HepG2 (cell line): ENCODE measurements around the gene ACTN2. TPM values are rescaled to one million over a fixed set of nuclear protein-coding genes. Genes with fewer than 3 reads are reported as not detected.

Experiments used
- ATAC-seq: fragments of 200-7000 bp; cut with Tn5 transposase; 3 replicates; pipeline ENCODE4 v1.9.1; 2020; ENCODE audit warnings: mild to moderate bottlenecking, moderate library complexity
- BruUV-seq: library from RNA; stranded (reverse); fragments of 400-500 nt; replicated peaks from 2 replicates; lab custom pipeline; 2021; lab: Mats Ljungman, UMichigan
- CTCF ChIA-PET: fragments of 300-600 bp; formaldehyde crosslinking; extraction: SDS; loops from one replicate; lab custom pipeline; 2021; ENCODE audit warnings: low total read pairs, inconsistent platforms, low intra/inter-chr PET ratio; lab: Yijun Ruan, JAX
- POLR2A ChIA-PET: fragments of 350-600 bp; sonication (Branson Sonifier 250); formaldehyde crosslinking; loops from one replicate; lab custom pipeline; 2020; ENCODE audit warnings: antibody characterized with exemption, inconsistent platforms; lab: Yijun Ruan, JAX
- DNase-seq: peaks from one replicate; pipeline ENCODE4 v3.0.0-alpha.2; 2015; ENCODE audit warnings: low spot score
- FAIRE-seq: peaks from 3 replicates; lab custom pipeline; 2011; peaks lifted over from hg19 to GRCh38; lab: Jason Lieb, UNC
- H2AFZ ChIP-seq: one replicate; pipeline ENCODE4 v1.6.1; 2011; ENCODE audit warnings: low read length, inconsistent platforms
- H3K27ac ChIP-seq: fragments of 300-600 bp; 3 replicates; pipeline ENCODE4 v1.8.0; 2011; ENCODE audit warnings: mixed run types, mild to moderate bottlenecking, mixed read lengths, low read length, inconsistent platforms; ENCODE audit not compliant: insufficient read depth; ENCODE audit errors: extremely low read length
- H3K27me3 ChIP-seq, 2 experiments: fragments of 200-600 bp in 1 of 2; 2 replicates in 1 of 2; 3 replicates in 1 of 2; pipeline versions ENCODE4 v1.6.0 to v1.8.0; 2011; ENCODE audit warnings: low read length in 2 of 2, mild to moderate bottlenecking in 2 of 2, moderate library complexity in 2 of 2, inconsistent platforms in 1 of 2; ENCODE audit not compliant: insufficient read depth in 2 of 2, control insufficient read depth in 1 of 2
- H3K36me3 ChIP-seq, 2 experiments: fragments of 200-600 bp in 1 of 2; replicated peaks in 1 of 2; 2 replicates in 1 of 2; 3 replicates in 1 of 2; pipeline versions ENCODE4 v1.5.1 to v1.8.0; 2011; ENCODE audit warnings: low read length in 2 of 2, inconsistent platforms in 1 of 2; ENCODE audit not compliant: insufficient read depth in 2 of 2, control insufficient read depth in 1 of 2
- H3K4me1 ChIP-seq: 2 replicates; pipeline ENCODE4 v1.5.1; 2012; ENCODE audit warnings: low read length, inconsistent platforms; ENCODE audit not compliant: insufficient read depth
- H3K4me2 ChIP-seq: 2 replicates; pipeline ENCODE4 v1.6.0; 2011; ENCODE audit warnings: low read depth, low read length, inconsistent platforms
- H3K4me3 ChIP-seq, 3 experiments: fragments of 200-600 bp in 1 of 3; sonication (generic), shearing (Covaris generic) in 1 of 3; replicated peaks in 1 of 3; 2 replicates each; pipeline ENCODE4 v1.5.1; 2011 to 2016; ENCODE audit warnings: low read length in 3 of 3, inconsistent platforms in 2 of 3, low read depth in 2 of 3, mild to moderate bottlenecking in 2 of 3, control low read depth in 1 of 3, mixed read lengths in 1 of 3; ENCODE audit not compliant: insufficient read depth in 1 of 3
- H3K79me2 ChIP-seq: one replicate; pipeline ENCODE4 v1.6.1; 2011; ENCODE audit warnings: low read length, inconsistent platforms; ENCODE audit not compliant: insufficient read depth
- H3K9ac ChIP-seq: 2 replicates; pipeline ENCODE4 v1.6.0; 2011; ENCODE audit warnings: mild to moderate bottlenecking, low read depth, low read length, inconsistent platforms; ENCODE audit not compliant: insufficient read depth
- H3K9me3 ChIP-seq: 2 replicates; pipeline ENCODE4 v1.5.1; 2012; ENCODE audit warnings: mild to moderate bottlenecking, low read length
- H4K20me1 ChIP-seq: 2 replicates; pipeline ENCODE4 v1.6.0; 2011; ENCODE audit warnings: inconsistent platforms, mild to moderate bottlenecking, low read length, moderate library complexity; ENCODE audit not compliant: insufficient read depth
- HIVEP1 ChIP-seq: sonication (generic); formaldehyde crosslinking; IDR thresholded peaks from 2 replicates; pipeline ENCODE4 v1.4.0; 2020; ENCODE audit warnings: mild to moderate bottlenecking, missing genetic modification reagents
- ISL2 ChIP-seq: sonication (generic); formaldehyde crosslinking; IDR thresholded peaks from 2 replicates; pipeline ENCODE4 v1.5.0; 2020; ENCODE audit warnings: missing genetic modification reagents
- SALL1 ChIP-seq: sonication (generic); formaldehyde crosslinking; IDR thresholded peaks from 2 replicates; pipeline ENCODE4 v1.8.0; 2022; ENCODE audit warnings: mild to moderate bottlenecking, missing genetic modification reagents
- SSRP1 ChIP-seq: IDR thresholded peaks from 2 replicates; pipeline ENCODE4 v1.6.1; 2016; ENCODE audit warnings: control low read depth
- U2AF2 ChIP-seq: fragments of 200-400 bp; formaldehyde crosslinking; IDR thresholded peaks from 2 replicates; pipeline ENCODE4 v1.6.1; 2017; ENCODE audit warnings: low read depth, mild to moderate bottlenecking, low read length
- YY1 ChIP-seq: IDR thresholded peaks from 2 replicates; pipeline ENCODE4 v1.6.1; 2011; ENCODE audit warnings: low read length, low read depth, moderate library complexity, mild to moderate bottlenecking; ENCODE audit not compliant: insufficient read depth, insufficient replicate concordance
- ZNF121 ChIP-seq: sonication (generic); formaldehyde crosslinking; IDR thresholded peaks from 2 replicates; pipeline ENCODE4 v1.5.0; 2020; ENCODE audit warnings: mild to moderate bottlenecking, missing genetic modification reagents
- ZNF234 ChIP-seq: sonication (generic); formaldehyde crosslinking; conservative IDR thresholded peaks from 2 replicates; pipeline ENCODE4 v1.5.1; 2020; ENCODE audit warnings: mild to moderate bottlenecking, missing genetic modification reagents
- ZNF317 ChIP-seq: sonication (generic); formaldehyde crosslinking; IDR thresholded peaks from 2 replicates; pipeline ENCODE4 v1.5.0; 2020; ENCODE audit warnings: mild to moderate bottlenecking, missing genetic modification reagents
- ZNF558 ChIP-seq: sonication (generic); formaldehyde crosslinking; IDR thresholded peaks from 2 replicates; pipeline ENCODE4 v1.9.0; 2022; ENCODE audit warnings: mild to moderate bottlenecking, missing genetic modification reagents, borderline replicate concordance
- WGBS: methylation state at CpG from one replicate; pipeline ENCODE4 v1.1.6; 2017; ENCODE audit warnings: low lambda C conversion rate; 5-methylcytosine and 5-hydroxymethylcytosine counted together
- in situ Hi-C: cut with HindIII; loops from 2 replicates; pipeline ENCODE4 v1.10.0; 2017; ENCODE audit warnings: low pct_unique_long_range_greater_than_20kb; ENCODE audit not compliant: extremely low pct_ligation_motif_present
- intact Hi-C: fragments of 100-400 bp; cut with micrococcal nuclease; formaldehyde crosslinking; loops from one replicate; pipeline ENCODE4 v1.10.0; 2022; ENCODE audit not compliant: unreplicated experiment
- polyA plus RNA-seq, 8 experiments: library from polyadenylated mRNA; depleted of rRNA in 3 of 8; stranded (reverse) in 7 of 8; unstranded in 1 of 8; fragments of >200 nt; fragmentation: Illumina TruSeq in 4 of 8; extraction: Trizol in 4 of 8; gene quantifications; 2 replicates each; pipeline versions ENCODE4 v1.2.1 to v1.2.3, GENCODE V29; 2011 to 2016; ENCODE audit warnings: low read depth in 4 of 8, missing spikeins in 1 of 8, mixed read lengths in 1 of 8; ENCODE audit not compliant: insufficient read depth in 1 of 8
- total RNA-seq, 5 experiments: library from RNA; depleted of rRNA; stranded (reverse); fragments of >200 nt; fragmentation: Illumina TruSeq; extraction: Trizol; gene quantifications; 2 replicates each; pipeline ENCODE4 v1.2.3, GENCODE V29; 2016; ENCODE audit warnings: low read depth in 1 of 5
- TF ChIP-seq, protein P1 (sequence below): sonication (generic); formaldehyde crosslinking; IDR thresholded peaks from 2 replicates; pipeline ENCODE4 v1.5.0; 2020; ENCODE audit warnings: missing genetic modification reagents, mild to moderate bottlenecking, borderline replicate concordance
- TF ChIP-seq, protein P2 (sequence below): sonication (generic); formaldehyde crosslinking; IDR thresholded peaks from 2 replicates; pipeline ENCODE4 v1.4.0; 2020; ENCODE audit warnings: missing genetic modification reagents, low read depth, mild to moderate bottlenecking, borderline replicate concordance
- TF ChIP-seq, protein P3 (sequence below): sonication (generic); formaldehyde crosslinking; IDR thresholded peaks from 2 replicates; pipeline ENCODE4 v1.5.0; 2020; ENCODE audit warnings: missing genetic modification reagents
- TF ChIP-seq, protein P4 (sequence below): sonication (generic); formaldehyde crosslinking; conservative IDR thresholded peaks from 2 replicates; pipeline ENCODE4 v1.4.0; 2020; ENCODE audit warnings: missing genetic modification reagents

The ACTN2 gene
- total and polyA plus RNA-seq, 2 of the 13 experiments (the other 11 are each of a cell fraction or from before 2014, with no cell fraction given), result 0.04 to 0.13 TPM

DNA sequence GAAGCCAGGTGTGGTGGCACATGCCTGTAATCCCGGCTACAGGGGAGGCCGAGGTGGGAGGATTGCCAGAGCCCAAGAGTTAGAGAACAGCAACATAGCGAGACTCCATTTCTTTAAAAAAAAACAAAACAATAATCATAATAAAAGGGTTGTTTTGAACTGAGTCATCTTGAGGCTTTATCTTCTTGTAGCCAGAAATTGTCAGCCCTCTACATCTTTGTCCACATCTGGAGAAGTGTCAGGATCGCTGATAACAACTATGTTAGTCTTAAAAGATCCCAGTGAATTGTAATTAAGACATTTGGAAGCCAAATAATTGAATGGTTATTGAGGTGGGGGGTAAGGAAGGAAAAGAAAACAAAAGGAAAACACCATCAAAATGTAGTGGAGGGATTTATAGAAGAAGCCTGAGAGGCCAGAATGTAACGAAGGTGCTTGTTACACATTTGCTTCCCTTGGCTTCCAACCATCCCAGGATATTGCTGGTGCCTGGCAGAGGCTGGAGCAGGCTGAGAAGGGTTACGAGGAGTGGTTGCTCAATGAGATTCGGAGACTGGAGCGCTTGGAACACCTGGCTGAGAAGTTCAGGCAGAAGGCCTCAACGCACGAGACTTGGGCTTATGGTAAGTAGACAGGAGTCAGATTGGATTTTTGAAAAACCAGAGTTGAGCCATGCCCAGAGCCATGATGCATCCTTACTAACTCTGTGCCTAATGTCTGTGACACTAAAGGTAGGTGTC, 56.3 kb downstream of the ACTN2 start:
- no peaks in the 10 kb centered on the region; a peak in 1 of 5 replicates for H3K36me3 ChIP-seq
- no peaks in the 10 kb centered on the region for H3K4me1 ChIP-seq
- BruUV-seq, result no TSS peak
- peaks cover 0 to 20% of the 10 kb centered on the region in 2 experiments; a peak in 3 of 5 replicates for H3K27me3 ChIP-seq
- no peak overlapping the region for H2AFZ ChIP-seq
- DNase-seq, result no peak
- no peak for ATAC-seq
- no peak overlapping the region for H3K27ac ChIP-seq
- no peaks in the 10 kb centered on the region for H3K9me3 ChIP-seq
- H3K9ac ChIP-seq, result no peak overlapping the region
- CTCF ChIA-PET, result no interaction called here
- WGBS, result 21% methylated on average over 10 of the region's 10 CpGs
- no peak overlapping the region for H3K4me2 ChIP-seq
- no peak for FAIRE-seq
- in situ Hi-C loops, result no loop called here
- H3K79me2 ChIP-seq, result no peaks in the 10 kb centered on the region
- no peak overlapping the region for H3K4me3 ChIP-seq
- POLR2A ChIA-PET, result no interaction called here
- TF ChIP-seq ISL2 (CRISPR knock-in tag) (no peak), ZNF234 (CRISPR knock-in tag) (no peak), SALL1 (CRISPR knock-in tag) (no peak), ZNF317 (CRISPR knock-in tag) (no peak)
- TF ChIP-seq, protein P1, sequence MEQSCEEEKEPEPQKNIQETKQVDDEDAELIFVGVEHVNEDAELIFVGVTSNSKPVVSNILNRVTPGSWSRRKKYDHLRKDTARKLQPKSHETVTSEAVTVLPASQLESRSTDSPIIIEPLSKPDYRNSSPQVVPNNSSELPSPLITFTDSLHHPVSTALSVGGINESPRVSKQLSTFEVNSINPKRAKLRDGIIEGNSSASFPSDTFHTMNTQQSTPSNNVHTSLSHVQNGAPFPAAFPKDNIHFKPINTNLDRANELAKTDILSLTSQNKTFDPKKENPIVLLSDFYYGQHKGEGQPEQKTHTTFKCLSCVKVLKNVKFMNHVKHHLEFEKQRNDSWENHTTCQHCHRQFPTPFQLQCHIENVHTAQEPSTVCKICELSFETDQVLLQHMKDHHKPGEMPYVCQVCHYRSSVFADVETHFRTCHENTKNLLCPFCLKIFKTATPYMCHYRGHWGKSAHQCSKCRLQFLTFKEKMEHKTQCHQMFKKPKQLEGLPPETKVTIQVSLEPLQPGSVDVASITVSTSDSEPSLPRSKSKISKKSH (CRISPR knock-in tag), result no peak
- no peaks in the 10 kb centered on the region for H4K20me1 ChIP-seq
- intact Hi-C loops, result no loop called here

DNA sequence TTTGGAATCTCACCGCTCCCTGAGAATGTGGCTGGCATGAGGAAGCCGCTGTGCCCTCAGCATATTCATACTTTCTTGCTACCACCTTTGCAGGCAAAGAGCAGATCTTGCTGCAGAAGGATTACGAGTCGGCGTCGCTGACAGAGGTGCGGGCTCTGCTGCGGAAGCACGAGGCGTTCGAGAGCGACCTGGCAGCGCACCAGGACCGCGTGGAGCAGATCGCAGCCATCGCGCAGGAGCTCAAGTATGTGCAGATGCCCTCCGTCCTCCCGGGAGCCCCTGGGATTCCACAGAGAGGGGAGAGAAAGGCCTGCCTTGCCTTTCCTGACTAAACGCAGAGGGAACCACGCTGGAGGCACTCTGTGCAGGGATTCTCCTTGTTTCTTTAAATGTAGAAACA, 58.2 kb downstream of the ACTN2 start:
- no TSS peak for BruUV-seq
- H3K79me2 ChIP-seq, result no peaks in the 10 kb centered on the region
- H3K4me1 ChIP-seq, result no peaks in the 10 kb centered on the region
- WGBS, result 71% methylated on average over 22 of the region's 22 CpGs
- no peak overlapping the region for H3K27ac ChIP-seq
- H3K4me2 ChIP-seq, result no peak overlapping the region
- in situ Hi-C loops (no loop called here), intact Hi-C loops (no loop called here)
- ATAC-seq (no peak), DNase-seq (no peak), FAIRE-seq (no peak)
- H2AFZ ChIP-seq, result no peak overlapping the region
- no peak overlapping the region for H3K9ac ChIP-seq
- no peaks in the 10 kb centered on the region for H4K20me1 ChIP-seq
- peaks cover 0 to 26% of the 10 kb centered on the region in 2 experiments; a peak in 3 of 5 replicates for H3K27me3 ChIP-seq
- H3K36me3 ChIP-seq, result no peaks in the 10 kb centered on the region; a peak in 1 of 5 replicates
- ChIA-PET POLR2A (no interaction called here), CTCF (no interaction called here)
- H3K9me3 ChIP-seq, result no peaks in the 10 kb centered on the region
- H3K4me3 ChIP-seq, result no peak overlapping the region
- TF ChIP-seq, protein P2, sequence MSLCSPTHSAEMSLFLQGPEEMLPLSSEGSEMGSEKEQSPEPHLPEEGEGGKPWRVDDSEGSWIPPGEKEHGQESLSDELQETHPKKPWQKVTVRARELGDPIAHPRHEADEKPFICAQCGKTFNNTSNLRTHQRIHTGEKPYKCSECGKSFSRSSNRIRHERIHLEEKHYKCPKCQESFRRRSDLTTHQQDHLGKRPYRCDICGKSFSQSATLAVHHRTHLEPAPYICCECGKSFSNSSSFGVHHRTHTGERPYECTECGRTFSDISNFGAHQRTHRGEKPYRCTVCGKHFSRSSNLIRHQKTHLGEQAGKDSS, result no peak
- TF ChIP-seq HIVEP1, result no peak
- no peak for TF ChIP-seq YY1
- TF ChIP-seq, protein P3, sequence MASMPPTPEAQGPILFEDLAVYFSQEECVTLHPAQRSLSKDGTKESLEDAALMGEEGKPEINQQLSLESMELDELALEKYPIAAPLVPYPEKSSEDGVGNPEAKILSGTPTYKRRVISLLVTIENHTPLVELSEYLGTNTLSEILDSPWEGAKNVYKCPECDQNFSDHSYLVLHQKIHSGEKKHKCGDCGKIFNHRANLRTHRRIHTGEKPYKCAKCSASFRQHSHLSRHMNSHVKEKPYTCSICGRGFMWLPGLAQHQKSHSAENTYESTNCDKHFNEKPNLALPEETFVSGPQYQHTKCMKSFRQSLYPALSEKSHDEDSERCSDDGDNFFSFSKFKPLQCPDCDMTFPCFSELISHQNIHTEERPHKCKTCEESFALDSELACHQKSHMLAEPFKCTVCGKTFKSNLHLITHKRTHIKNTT, result no peak
- no peak for TF ChIP-seq ZNF121 (CRISPR knock-in tag)
- TF ChIP-seq SSRP1 (CRISPR knock-in tag), result no peak
- no peak for TF ChIP-seq ZNF558 (CRISPR knock-in tag)
- no peak for TF ChIP-seq U2AF2
- TF ChIP-seq, protein P4, sequence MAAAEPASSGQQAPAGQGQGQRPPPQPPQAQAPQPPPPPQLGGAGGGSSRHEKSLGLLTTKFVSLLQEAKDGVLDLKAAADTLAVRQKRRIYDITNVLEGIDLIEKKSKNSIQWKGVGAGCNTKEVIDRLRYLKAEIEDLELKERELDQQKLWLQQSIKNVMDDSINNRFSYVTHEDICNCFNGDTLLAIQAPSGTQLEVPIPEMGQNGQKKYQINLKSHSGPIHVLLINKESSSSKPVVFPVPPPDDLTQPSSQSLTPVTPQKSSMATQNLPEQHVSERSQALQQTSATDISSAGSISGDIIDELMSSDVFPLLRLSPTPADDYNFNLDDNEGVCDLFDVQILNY (CRISPR knock-in tag), result no peak
